Measurements from ENCODE around the gene TSSC4.

DNA sequence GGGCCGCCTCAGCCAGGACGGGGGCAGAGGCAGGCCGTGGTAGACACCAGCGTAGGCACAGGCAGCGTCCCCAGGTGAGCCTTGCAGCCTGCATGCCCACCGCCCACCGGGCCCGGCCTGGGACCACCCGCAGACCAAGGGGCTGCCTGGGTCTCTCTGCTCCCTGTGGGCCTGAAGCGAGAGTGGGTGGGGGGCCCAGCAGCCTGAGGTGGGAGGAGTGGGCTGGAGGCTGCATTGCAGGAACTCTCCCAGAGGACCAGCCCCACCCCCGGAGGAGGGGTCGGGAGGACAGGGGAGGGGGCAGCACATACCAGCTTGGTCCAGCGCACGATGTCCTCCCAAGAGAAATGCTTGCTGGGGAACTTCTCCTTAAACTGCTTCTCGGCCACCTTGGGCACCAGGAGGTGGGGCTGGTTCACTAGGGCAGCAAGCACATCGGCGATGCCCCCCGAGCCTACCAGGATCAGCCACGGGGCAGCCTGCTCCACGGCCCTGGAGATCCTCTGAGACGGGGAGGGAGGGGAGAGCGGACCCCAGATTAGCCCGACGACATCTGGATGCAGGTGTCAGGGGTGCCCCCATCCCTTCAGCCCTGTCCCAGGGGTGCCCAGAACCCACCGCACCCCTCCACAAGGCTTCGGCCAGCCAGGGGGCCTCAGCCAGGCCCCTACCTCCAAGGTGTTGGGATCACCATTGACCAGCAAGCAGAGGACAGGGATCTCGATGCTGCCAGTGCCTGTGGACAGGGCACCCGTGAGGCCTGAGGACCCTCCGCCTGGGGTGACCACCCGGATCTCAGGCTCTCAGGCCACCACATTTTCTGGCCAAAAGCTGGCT lies 17.5 kb downstream of the TSSC4 start:
- TF ChIP-seq CTCF (IDR thresholded peaks at IDR 0.05; ENCODE audit: low read length): no peak
- TF ChIP-seq EZH2 (IDR thresholded peaks at IDR 0.05; ENCODE audit: borderline replicate concordance, low read length): no peak
